T-helper 9 cell (primary cell): Measurements from ENCODE around the gene ZSWIM6.

ENCODE experiments used
- DNase-seq: peaks from one replicate; pipeline ENCODE4 v3.0.0-alpha.2; 2020

Gene ZSWIM6

GRCh38 chr5:61496446-61496845 lies 164.4 kb downstream of the ZSWIM6 start:
- no peak for DNase-seq

DNA sequence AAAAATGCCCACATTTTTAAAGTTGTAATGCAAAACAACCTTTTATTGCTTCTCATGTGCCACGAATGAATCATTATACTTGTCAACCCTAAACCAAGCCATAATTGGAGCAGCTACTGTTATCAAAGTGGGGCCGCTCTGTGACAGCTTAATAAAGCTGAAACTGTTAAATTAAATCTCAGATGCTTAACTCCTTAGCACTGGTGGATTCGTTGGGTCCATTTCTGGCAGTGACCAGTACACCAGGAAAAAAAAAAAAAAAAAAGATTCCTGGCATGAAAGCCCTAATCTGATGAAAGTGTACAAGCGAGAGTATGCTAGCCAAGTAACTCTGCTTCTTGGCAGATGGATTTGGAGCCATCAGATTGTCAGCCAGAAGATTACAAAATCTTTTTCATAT lies 164.8 kb downstream of the ZSWIM6 start:
- no peak for DNase-seq

DNA sequence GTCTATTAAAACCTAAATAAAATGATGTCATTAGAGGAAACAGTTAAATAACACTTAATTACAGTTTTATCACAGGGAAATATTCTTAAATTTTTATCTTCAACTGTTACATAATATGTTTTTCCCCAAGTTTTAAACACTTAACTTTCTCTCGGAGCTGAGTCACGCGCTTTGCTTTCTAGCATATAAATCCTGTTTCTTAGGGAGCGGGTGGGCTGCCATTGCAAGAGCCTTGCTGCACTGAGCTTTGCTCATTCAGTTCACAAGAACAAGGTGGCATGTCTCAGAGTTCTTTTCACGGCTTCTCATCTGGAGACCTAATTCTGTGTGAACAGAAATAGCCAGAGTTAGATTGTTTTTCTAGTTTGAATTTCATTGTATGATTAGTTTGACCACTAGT lies 166.1 kb downstream of the ZSWIM6 start:
- DNase-seq: no peak

GRCh38 chr5:61501971-61502370 lies 169.9 kb downstream of the ZSWIM6 start:
- no peak for DNase-seq

DNA sequence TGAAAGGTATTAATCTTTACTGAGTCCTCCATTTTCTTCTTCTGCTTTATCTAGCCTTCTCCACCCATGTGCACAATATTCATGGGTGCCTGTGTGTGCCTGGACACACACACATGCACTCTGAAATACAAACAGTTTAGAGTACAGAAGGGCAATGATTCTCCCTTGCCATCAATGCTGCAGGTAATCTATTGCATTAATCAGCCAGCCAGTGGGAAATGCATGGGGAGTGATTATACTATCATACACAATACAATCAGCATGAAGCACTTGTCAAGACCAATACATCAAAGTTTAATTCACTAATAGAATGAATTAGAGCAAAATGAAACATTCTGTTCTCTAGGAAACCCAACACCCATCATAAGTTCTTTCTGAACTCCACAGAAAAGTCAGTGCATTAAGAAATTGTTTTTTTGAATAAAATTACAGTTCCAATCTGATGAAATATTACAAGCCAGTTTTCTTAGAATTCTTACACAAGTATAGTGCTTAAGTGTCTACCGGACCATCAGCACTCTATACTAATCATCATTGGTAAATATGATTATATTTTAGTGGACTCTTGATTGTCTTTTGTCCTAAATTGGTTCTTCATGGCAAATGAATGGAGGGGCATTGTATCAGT lies 172.2 kb downstream of the ZSWIM6 start:
- no peak for DNase-seq

DNA sequence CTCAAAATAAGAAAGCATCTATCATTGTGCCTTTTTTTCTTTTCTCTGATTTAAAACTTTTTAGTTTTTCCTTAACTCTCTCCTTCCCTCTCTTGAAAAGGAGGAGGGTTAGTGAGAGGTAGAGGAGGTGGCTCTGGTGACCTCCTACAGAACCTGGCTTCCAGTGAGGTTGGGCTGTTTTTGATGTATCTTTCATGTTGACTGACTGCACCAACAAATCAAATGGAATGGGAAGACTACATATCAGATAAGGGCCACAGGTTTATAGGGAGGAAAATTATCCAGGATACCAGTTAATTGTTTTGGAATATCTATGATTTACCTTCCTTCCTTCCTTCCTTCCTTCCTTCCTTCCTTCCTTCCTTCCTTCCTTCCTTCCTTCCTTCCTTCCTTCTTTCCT lies 173.2 kb downstream of the ZSWIM6 start:
- no peak for DNase-seq

- no peak for DNase-seq
These were observed 175.2 kb downstream of the ZSWIM6 start for GRCh38 chr5:61507232-61507631.

DNA sequence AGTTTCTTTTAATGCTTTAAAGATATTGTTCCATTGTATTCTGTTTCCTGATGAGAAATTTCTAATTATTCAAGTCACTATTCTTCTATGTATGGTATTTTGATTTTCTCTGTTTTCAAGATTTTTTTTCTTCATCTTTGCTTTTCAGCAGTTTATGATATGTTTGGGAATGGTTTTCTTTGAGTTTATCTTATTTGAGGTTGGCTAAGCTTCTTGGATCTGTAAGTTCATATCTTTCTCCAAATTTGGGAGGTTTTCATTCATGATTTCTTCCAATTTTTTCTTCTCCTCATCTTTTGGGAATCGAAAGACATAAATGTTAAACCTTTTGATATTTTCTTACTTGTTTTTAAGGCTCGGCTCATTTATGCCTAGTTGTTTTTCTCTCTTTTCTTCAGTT lies 184.9 kb downstream of the ZSWIM6 start:
- no peak for DNase-seq

- DNase-seq: no peak
These were observed 187.7 kb downstream of the ZSWIM6 start for GRCh38 chr5:61519728-61520277.

- no peak for DNase-seq
These were observed 191.0 kb downstream of the ZSWIM6 start for GRCh38 chr5:61523073-61523472.

GRCh38 chr5:61523997-61524396 lies 191.9 kb downstream of the ZSWIM6 start:
- no peak for DNase-seq

GRCh38 chr5:61525512-61526206 lies 193.6 kb downstream of the ZSWIM6 start:
- no peak for DNase-seq

DNA sequence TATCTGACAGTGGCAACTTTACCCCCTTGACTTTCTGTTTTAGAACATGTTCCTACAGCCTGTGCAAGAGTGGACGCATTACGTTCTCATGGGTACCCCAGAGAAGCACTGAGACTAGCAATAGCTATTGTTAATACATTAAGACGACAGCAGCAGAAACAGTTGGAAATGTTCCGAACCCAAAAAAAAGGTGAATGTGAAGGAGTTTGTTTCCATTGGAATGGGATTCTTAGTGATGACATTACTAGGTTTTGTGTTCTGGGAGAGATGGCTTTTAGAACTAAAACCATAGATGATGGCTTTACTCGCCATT lies 194.1 kb downstream of the ZSWIM6 start:
- DNase-seq: no peak

DNA sequence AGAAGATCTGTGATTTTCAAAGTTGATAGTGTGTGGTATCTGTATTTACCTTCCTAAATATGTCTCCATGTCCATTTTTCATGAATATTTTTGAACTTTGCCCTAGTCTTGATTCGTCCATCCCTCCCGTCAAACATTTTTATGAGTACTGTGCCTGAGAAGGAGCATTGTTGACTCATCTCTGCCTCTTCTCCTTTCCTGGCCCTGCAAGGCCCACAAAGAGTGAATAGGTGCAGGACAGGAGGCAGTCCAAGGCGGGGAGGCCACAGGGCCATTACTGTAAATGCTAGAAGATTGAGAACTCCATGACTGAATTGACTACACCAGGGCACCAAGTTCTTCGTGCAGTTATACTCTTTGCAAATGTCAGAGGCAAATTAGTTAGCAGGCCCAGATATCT lies 200.9 kb downstream of the ZSWIM6 start:
- no peak for DNase-seq

- no peak for DNase-seq
These were observed 202.6 kb downstream of the ZSWIM6 start for GRCh38 chr5:61534481-61535267.

- DNase-seq: no peak
These were observed 203.8 kb downstream of the ZSWIM6 start for GRCh38 chr5:61535828-61536227.

DNA sequence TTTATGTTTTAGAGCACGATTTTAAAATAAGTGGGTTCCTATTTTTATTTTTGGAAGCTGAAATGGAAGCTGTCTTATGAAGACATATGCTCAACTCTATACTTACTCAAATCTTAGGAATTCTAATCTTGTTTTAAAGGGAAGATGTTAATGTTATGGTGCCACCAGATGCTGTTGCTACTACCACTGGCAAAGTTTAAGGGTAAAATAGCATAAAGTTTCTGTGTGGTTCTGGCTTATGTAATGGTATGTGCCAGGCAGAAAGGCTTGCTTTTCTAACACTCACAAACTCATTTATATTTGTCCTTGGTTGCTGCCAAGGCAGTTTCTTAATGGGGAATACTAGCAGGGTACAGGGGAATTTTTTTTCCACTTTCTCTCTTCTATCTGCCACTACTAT lies 204.9 kb downstream of the ZSWIM6 start:
- DNase-seq: no peak

- DNase-seq: no peak
These were observed 206.9 kb downstream of the ZSWIM6 start for GRCh38 chr5:61538722-61539501.

DNA sequence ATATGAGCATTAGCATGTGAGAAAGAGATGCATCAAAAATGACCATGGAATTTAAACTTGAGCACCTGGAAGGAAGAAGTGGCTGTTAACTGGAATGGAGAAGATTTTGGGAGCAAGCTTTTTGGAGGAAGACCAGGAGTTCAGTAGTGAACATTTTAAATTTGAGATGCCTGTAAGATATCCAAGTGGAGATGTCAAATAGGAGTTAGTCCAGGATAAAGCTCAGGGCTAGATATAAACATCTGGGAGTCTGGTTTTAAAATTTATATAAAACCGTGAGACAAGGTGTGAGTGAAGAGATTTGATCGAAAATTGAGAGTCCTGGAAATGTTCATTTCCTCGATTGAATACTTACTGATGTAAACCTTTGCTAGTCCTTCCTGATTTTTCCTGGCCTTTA lies 217.5 kb downstream of the ZSWIM6 start:
- DNase-seq: no peak

DNA sequence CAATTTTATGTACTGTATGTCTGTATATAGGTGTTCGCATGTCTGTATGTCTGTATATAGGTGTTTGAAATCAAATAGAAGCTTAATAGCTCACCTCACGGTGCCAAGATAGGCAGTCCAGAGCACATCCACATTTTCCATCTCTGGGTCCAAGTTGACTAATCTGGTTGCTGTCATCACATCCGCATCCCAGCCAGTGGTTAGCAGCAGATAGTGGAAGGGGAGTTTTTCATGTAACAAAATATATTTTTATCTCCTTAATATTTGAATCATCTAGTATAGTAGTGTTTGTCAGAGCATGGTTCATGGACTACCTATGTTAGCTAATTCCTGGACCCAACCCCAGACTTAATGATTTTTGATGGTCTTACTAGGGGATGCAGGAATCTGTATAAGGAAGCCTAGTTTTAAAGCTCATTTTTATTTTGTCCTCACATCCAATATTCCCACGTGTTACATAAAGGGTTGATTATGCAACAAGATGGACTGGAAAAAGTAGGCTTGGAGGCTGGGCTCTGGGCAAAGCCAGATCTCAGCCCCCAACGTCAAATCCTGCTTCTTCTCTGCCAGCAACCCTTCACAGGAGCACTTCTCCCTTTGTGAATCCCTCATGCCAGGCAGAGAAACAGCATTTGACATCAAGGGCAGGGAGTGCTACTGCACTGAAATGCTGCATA lies 219.7 kb downstream of the ZSWIM6 start:
- no peak for DNase-seq

DNA sequence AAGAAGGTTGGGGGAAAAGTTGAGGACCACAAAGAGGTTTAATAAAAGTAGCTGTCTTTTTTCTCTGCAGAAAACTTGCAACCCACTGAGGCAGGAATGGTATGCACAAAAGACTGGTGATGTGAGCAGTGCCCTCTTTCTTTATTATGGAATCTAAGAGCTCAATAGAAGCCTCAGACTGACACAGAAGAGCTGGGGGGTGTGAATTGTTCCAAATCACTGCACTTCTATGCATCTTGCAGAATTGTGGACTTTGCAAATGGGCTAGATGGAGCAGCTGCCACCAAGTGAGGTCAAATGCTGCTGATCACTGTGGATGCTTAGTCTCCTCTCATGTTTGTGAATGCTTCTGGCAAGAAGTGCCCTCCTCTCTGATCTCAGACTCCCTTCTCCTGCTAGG lies 227.1 kb downstream of the ZSWIM6 start:
- DNase-seq: no peak

- DNase-seq: no peak
These were observed 227.7 kb downstream of the ZSWIM6 start for GRCh38 chr5:61559722-61560121.

- DNase-seq: no peak
These were observed 231.3 kb downstream of the ZSWIM6 start for GRCh38 chr5:61563401-61563800.
